Measurements from ENCODE around the gene RAB22A.

The RAB22A gene, protein sequence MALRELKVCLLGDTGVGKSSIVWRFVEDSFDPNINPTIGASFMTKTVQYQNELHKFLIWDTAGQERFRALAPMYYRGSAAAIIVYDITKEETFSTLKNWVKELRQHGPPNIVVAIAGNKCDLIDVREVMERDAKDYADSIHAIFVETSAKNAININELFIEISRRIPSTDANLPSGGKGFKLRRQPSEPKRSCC

DNA sequence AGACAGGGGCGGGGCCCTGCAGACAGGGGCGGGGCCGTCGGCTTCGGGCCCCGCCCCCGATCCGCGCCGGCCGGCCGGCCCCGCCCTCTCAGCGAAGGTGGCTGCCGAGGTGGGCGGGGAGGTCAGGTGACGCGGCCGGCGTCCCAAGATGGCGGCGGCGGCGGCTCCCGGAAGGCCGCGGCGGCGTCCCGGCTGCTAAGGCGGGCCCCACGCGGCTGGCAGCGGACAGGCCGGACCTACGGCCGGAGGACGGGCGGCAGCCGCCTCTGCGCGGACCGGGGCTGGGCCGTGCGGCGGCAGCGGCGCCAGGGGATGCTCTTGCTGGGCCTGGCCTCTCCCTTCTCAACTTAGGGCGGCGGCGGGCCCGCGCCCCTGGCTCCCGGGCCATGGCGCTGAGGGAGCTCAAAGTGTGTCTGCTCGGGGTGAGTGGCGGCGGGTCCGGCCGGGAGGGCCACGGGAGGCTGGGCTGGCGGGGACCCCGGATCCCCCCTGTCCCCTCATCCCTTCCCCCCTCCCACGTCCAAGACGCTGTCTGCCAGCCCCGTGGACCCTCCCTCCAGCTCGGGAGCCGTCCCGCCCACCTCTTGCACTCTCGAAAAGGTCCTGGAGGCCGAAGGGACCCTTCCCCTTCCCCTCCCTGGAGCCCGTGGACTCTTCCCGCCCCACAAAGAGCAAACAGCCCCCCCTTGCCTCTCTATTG is at the start of gene RAB22A:
TSS of gene RAB22A (plus strand) at position 125 of the 700 bp plus-strand sequence. CDS start at position 387, 262 bp downstream.
- no peak for DNase-seq (ENCODE audit: low read depth)

GRCh38 chr20:58260006-58260405 is 49.5 kb upstream of the RAB22A start:
- no peak for DNase-seq (ENCODE audit: low read depth)

- DNase-seq (ENCODE audit: low read depth) = no peak
Measured at GRCh38 chr20:58261660-58262059, 47.9 kb upstream of the RAB22A start.

GRCh38 chr20:58264271-58264670 is 45.2 kb upstream of the RAB22A start:
- no peak for DNase-seq (ENCODE audit: low read depth)

GRCh38 chr20:58267389-58268215 is 41.9 kb upstream of the RAB22A start:
- no peak for DNase-seq (ENCODE audit: low read depth)

DNA sequence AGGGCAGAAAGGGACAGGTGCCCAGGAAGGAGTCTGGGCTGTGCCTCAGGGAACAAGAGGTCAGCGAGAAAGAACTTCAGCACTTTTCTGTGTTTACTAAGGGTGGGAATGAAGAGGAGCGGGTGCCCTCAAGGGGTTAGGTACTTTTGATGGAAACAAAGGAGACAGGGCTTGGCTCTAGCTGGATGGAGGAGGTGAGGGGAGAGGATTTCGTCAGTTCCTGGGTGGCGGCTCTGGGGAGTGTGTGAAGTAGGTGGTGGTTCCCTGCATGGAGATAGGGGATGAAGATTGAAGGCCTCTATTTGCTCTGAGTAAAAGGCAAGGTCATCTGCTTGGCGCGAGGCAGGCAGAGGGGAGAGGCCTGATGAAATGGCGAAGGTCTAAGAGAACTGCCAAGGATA is 41.1 kb upstream of the RAB22A start:
- no peak for DNase-seq (ENCODE audit: low read depth)

GRCh38 chr20:58268936-58269619 is 40.4 kb upstream of the RAB22A start:
- DNase-seq (ENCODE audit: low read depth) = no peak

- no peak for DNase-seq (ENCODE audit: low read depth)
Measured at GRCh38 chr20:58271606-58272351, 37.7 kb upstream of the RAB22A start.

GRCh38 chr20:58274384-58274783 is 35.1 kb upstream of the RAB22A start:
- no peak for DNase-seq (ENCODE audit: low read depth)

DNA sequence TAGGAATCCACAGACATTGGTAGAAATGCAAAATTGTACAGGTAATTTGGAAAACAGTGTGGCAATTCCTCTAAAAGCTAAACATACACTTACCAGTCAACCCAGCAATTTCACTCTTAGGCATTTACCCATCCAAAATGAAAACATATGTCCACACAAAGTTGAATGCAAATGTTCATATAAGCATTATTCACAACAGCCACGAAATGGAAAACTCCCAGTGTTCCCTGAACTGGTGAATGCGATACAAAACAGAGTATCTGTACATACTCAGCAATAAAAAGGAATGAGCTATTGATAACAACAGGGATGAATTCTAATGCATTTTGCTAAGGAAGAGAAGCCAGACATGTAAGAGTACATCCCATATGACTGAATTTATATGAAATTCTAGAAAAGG is 32.4 kb upstream of the RAB22A start:
- DNase-seq (ENCODE audit: low read depth) = no peak

- DNase-seq (ENCODE audit: low read depth) = no peak
Measured at GRCh38 chr20:58277578-58278472, 31.7 kb upstream of the RAB22A start.

DNA sequence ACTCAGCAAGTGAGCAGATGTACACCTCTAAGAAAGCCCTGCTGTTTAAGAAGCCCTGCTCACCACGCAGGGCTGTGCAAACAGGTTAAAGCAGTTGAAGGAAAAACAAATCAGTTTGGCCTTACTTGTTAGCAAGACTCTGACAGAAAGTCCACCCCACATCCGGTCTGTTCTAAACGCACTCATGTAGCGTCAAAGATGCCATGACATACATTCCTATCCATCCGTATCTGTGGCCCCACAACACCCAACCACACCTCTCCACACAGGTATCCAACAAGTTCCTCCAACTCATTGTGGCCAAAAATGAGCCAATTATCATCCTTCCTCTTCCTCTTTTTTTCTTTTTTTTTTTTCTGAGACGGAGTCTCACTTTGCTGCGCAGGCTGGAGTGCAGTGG is 22.8 kb upstream of the RAB22A start:
- no peak for DNase-seq (ENCODE audit: low read depth)

- no peak for DNase-seq (ENCODE audit: low read depth)
Measured at GRCh38 chr20:58287638-58288037, 21.9 kb upstream of the RAB22A start.

GRCh38 chr20:58289143-58289542 is 20.4 kb upstream of the RAB22A start:
- DNase-seq (ENCODE audit: low read depth) = no peak

GRCh38 chr20:58293453-58293852 is 16.1 kb upstream of the RAB22A start:
- DNase-seq (ENCODE audit: low read depth) = no peak

DNA sequence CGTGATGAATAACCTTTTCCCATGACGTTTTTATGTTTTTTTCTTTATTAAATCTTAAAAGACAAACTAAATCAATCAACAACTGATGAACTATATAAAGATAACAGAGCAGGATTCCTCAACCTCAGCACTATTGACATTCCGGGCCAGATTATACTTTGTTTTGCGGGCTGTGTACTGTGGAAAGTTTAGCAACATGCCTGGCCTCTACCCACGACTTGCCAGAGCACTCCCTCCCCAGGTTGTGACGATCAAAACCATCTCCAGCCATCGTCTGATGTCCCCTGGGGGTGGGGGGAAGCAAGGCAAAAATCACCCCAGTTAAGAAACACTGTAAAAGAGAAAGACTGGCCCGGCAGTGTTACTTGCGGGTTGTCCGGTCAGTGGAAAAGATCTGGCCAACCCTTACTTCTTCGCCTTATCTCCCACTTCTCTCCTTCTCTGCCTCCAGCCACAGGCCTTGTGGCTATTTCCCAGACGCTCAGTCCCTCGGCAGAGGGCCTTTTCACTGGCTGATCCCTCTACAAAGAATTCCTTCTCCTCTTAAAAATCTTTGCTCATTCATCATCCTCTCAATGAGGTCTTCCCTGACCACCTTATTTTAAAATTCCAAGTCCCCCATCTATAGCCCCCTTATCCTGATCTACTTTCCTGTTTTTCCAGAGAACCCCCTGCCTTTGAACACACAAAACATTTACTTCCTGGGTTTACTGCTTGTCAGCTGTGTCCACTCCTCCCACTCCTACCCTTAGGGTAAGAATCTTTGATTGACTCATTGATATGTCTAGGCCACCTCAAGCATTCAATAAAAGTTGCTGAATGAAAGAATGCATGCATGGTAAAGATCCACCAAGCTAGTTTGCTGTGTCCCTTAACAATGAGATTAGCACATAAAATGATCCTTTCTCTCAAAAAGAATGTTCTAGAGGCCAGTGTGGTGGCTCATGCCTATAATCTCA is 14.7 kb upstream of the RAB22A start:
- no peak for DNase-seq (ENCODE audit: low read depth)

DNA sequence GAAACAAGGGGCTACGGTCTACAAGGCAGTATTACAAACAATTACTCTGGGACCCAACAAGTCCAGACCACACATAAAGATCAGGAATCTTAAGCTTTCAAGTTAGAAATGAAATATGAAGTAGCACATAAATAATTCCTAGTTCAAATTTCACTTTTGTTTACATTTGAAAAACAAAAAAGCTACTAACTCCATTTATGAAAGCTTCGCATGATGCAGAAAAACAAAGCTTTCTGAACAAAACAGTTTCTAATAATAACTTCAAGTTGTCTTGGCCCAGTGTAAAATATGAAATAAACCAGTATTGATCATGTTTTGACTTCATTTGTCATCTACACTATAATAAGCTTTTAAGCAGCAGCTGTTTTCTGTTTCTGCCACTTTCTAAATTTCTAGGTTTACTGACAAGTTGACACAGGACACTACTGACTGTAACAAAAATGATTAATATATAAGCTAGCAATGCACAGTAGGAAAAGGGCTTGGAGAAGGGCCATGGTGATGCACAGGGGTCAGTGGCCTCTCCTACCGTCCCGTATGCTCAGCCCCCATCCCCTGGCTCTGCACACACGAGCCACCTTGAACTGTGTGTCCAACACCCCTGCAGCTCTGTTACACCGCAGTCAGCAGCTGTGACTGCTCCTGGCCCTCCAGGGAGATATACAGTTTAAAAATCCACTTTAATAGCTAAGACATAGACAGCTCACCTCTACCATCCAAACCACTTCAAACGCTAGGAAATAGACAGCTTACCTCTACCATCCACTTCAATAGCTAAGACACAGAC is 13.3 kb upstream of the RAB22A start:
- no peak for DNase-seq (ENCODE audit: low read depth)

GRCh38 chr20:58297394-58297793 is 12.1 kb upstream of the RAB22A start:
- DNase-seq (ENCODE audit: low read depth) = no peak

DNA sequence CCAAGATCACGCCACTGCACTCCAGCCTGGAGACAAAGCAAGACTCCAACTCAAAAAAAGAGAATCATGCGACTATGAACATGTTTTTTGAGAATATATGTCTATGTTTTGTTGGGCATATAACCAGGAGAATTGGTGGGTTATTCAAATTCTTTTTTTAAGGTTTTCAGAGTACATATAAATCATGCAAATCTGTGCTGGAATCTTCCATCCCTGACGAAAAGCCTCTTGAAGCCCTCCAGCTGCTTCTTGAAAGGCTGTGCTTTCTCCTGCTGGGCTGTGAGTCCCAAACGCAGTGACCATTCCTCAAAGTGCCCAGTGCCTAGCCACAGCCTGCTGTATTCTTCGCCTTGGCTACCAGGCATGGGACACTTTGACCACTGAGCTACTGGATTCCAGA is 9.2 kb upstream of the RAB22A start:
- no peak for DNase-seq (ENCODE audit: low read depth)
